Ascending aorta (tissue), 2 donors: ENCODE data around the gene PACSIN1. TPM values are rescaled to one million over a fixed set of nuclear protein-coding genes. Genes with fewer than 3 reads are reported as not detected.

Experiments
- DNase-seq, 2 donors: peaks; one replicate each; pipeline ENCODE4 v3.0.0-alpha.2; 2019; ENCODE audit warnings: low spot score in 2 of 2
- H3K27ac ChIP-seq, 2 donors: fragments of 200-600 bp; sonication (generic); one replicate each; pipeline ENCODE4 v1.5.1; 2016 to 2017; ENCODE audit warnings: mild to moderate bottlenecking in 1 of 2
- H3K27me3 ChIP-seq: fragments of 200-600 bp; sonication (generic); one replicate; pipeline ENCODE4 v1.5.1; 2017
- H3K36me3 ChIP-seq, 2 donors: fragments of 200-600 bp; sonication (generic); one replicate each; pipeline ENCODE4 v1.5.1; 2016
- H3K4me1 ChIP-seq, 2 donors: fragments of 200-600 bp; sonication (generic); one replicate each; pipeline ENCODE4 v1.5.1; 2016 to 2017; ENCODE audit warnings: mild to moderate bottlenecking in 1 of 2
- H3K4me3 ChIP-seq, 2 donors: fragments of 200-600 bp; sonication (generic); one replicate each; pipeline ENCODE4 v1.5.1; 2016 to 2017; ENCODE audit warnings: mild to moderate bottlenecking in 1 of 2
- H3K9me3 ChIP-seq, 2 donors: fragments of 200-600 bp; sonication (generic); one replicate each; pipeline ENCODE4 v1.5.1; 2016
- intact Hi-C: fragments of 100-400 bp; cut with DNase I; formaldehyde crosslinking; loops from one replicate; pipeline ENCODE4 v1.15.1; 2023
- total RNA-seq: library from RNA; depleted of rRNA; stranded (reverse); fragments of >200 nt; gene quantifications from one replicate; pipeline ENCODE4 v1.1.0, GENCODE V29; 2016
- TF ChIP-seq, protein P1 (sequence below), 3 experiments: fragments of 200-600 bp in 2 of 3; fragments of 450-650 bp in 1 of 3; sonication (generic) in 2 of 3; IDR thresholded peaks; one replicate each; pipeline ENCODE4 v1.5.1; 2016 to 2019; ENCODE audit warnings: antibody characterized with exemption in 3 of 3, mild to moderate bottlenecking in 1 of 3, moderate library complexity in 1 of 3

The PACSIN1 gene
- total RNA-seq, 1 donor from 2014 or later = not detected

DNA sequence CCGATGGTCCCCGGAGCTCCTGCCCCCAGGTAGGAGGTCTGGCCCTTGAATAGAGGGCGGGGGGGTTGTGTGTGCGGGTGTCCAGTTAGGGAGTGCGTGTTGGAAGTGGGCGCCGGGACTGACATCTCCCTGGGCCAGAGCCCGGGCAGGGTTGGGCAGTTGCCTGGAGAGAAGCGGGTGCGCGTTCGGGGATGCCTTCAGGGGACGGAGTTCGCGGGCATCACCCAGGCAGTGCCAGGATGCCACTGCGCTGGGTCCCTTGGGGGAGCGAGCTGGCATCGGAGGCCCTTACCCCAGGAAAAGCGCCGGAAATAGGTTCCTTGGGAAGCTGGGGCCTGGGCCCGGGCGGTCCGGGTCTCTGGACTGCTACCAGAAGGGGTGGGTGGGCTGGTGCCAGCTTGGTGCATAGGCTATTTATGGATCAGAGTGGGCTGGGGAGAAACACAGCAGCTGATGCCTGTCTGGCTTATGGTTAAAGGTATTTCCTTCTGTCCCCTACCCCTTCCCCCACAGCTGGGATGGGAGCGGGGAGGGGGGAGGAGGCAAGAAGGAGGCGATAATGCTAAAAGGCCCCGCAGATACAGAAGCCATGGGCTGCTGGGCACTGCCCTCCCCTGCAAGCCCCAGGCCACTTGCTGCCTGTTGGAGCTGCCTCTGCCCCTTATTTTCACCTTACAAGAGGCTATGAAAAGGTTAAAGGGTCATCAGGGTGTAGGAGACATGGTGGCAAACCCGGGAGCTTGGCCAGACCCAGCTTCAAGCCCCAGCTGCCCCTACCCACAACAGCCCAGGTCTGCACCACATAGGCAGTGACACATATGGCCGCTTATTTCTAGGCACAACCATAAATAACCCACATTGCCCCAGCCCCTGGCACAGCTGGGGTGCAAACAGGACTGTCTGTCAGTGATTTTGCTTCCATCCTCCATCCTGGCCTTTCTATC is 638 bp downstream of the PACSIN1 start:
- H3K4me3 ChIP-seq = peak overlapping the region; percentile 49 to 53
- no peaks in the 10 kb centered on the region for H3K36me3 ChIP-seq
- intact Hi-C loops = no loop called here
- DNase-seq = no peak
- no peak overlapping the region for H3K27ac ChIP-seq
- peaks cover 6% of the 10 kb centered on the region for H3K27me3 ChIP-seq
- peaks cover 0 to 9% of the 10 kb centered on the region in 2 donors for H3K4me1 ChIP-seq
- TF ChIP-seq, protein P1, sequence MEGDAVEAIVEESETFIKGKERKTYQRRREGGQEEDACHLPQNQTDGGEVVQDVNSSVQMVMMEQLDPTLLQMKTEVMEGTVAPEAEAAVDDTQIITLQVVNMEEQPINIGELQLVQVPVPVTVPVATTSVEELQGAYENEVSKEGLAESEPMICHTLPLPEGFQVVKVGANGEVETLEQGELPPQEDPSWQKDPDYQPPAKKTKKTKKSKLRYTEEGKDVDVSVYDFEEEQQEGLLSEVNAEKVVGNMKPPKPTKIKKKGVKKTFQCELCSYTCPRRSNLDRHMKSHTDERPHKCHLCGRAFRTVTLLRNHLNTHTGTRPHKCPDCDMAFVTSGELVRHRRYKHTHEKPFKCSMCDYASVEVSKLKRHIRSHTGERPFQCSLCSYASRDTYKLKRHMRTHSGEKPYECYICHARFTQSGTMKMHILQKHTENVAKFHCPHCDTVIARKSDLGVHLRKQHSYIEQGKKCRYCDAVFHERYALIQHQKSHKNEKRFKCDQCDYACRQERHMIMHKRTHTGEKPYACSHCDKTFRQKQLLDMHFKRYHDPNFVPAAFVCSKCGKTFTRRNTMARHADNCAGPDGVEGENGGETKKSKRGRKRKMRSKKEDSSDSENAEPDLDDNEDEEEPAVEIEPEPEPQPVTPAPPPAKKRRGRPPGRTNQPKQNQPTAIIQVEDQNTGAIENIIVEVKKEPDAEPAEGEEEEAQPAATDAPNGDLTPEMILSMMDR (IDR thresholded peaks at IDR 0.05) = no peak
- no peaks in the 10 kb centered on the region for H3K9me3 ChIP-seq

DNA sequence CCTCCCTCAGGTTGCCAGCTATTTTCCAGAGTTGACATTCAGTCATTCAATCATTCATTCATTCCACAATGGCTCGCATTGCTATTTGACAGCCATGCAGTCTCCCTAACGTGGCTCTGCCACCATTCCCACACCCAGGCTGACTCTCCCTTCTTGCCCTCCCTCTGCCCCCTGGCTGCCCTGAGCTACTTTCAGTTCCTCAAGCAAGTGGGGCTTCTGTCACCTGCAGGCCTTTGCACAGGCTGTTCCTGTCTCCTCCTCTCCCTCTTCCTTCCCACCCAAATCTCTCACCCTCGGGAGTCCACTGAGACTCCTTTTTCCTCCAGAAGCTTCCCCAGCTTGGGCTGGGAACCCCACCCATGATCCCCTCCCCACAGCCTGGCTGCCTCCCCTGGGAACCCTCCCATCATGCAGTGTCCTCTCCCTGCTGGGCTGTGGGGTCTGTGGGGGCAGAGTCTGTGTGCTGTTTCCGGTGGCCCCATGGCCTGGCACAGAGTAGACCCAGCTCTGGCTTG is 2.6 kb downstream of the PACSIN1 start:
- no peaks in the 10 kb centered on the region for H3K9me3 ChIP-seq
- no peak overlapping the region for H3K4me3 ChIP-seq
- TF ChIP-seq, protein P1 (IDR thresholded peaks at IDR 0.05) = no peak
- peaks cover 6% of the 10 kb centered on the region for H3K27me3 ChIP-seq
- H3K36me3 ChIP-seq = no peaks in the 10 kb centered on the region
- H3K27ac ChIP-seq = no peak overlapping the region
- H3K4me1 ChIP-seq = peaks cover 0 to 9% of the 10 kb centered on the region in 2 donors
- DNase-seq = no peak
- intact Hi-C loops = no loop called here

DNA sequence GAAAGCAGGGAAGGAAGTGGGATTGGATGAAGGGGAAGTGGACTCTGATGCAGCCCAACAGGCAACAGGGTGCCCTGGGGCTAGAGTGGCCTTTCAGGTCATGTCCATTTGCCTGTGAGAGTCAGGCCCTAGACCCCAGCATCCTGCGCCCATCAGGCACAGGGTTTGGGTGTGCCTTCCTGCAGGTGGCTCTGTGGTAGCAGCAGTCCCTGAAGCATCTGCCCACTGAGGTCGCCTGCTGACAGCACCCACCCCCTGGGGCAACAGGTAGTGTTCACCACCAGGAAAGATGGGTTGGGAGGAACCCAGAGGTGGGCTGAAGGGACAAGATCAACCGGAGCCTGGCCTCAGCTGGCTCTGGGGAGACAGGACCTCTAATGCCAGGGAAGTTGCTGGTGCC is 3.6 kb downstream of the PACSIN1 start:
- no peaks in the 10 kb centered on the region for H3K9me3 ChIP-seq
- H3K27ac ChIP-seq = no peak overlapping the region
- TF ChIP-seq, protein P1 (IDR thresholded peaks at IDR 0.05) = no peak
- intact Hi-C loops = no loop called here
- DNase-seq = no peak
- H3K36me3 ChIP-seq = no peaks in the 10 kb centered on the region
- H3K4me1 ChIP-seq = peaks cover 0 to 9% of the 10 kb centered on the region in 2 donors
- H3K27me3 ChIP-seq = peaks cover 6% of the 10 kb centered on the region
- H3K4me3 ChIP-seq = no peak overlapping the region

DNA sequence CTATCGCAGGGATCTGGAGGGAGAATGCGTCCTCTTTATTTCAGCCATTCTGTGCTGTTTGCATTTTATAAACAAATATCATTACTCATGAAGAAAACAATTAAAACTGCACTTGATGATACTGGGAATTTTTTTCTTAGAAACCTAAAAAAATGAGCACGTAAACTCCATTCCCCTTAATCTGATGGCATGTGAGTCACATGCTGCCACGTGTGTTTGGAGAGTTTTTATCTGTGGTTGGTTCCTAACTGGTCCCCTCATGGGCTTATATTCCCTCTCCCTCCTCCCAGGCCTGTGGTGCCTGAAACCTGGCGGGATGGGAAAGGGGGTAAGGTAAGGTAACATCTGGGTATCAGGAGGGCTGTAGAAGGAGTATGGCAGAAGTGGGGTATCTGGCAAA is 6.5 kb downstream of the PACSIN1 start:
- no peak for DNase-seq
- no peaks in the 10 kb centered on the region for H3K36me3 ChIP-seq
- H3K4me3 ChIP-seq = no peak overlapping the region
- TF ChIP-seq, protein P1 (IDR thresholded peaks at IDR 0.05) = no peak
- H3K4me1 ChIP-seq = no peaks in the 10 kb centered on the region
- no peak overlapping the region for H3K27ac ChIP-seq
- intact Hi-C loops = no loop called here
- H3K9me3 ChIP-seq = no peaks in the 10 kb centered on the region
- H3K27me3 ChIP-seq = no peaks in the 10 kb centered on the region

DNA sequence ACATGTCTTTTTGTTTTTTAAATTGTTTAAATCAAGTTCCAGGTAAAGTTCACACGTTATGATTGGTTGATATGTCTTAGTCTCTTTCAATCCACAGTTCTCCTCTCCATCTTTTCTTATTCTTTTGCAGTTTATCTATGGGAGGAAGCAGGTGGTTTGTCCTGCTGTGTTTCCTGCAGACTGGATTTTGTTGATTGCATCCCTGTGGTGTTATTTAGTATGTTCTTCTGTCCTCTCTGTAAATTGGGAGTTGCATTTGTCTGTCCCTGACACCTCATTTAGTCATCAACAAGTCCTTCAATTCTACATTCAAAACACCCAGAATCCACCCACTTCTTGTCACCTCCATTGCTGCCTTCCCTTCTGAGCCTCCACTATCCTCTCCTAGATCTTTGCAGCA is 8.1 kb downstream of the PACSIN1 start:
- no peaks in the 10 kb centered on the region for H3K4me1 ChIP-seq
- intact Hi-C loops = no loop called here

More for the DNA sequence above, 8.1 kb downstream of the PACSIN1 start:
- Histone ChIP-seq H3K27me3 (no peaks in the 10 kb centered on the region), H3K4me3 (no peak overlapping the region), H3K27ac (no peak overlapping the region), H3K9me3 (no peaks in the 10 kb centered on the region), H3K36me3 (no peaks in the 10 kb centered on the region)
- TF ChIP-seq, protein P1 (IDR thresholded peaks at IDR 0.05) = no peak
- DNase-seq = no peak
